HEK293 (cell line): ENCODE measurements around the gene BIRC5.

Experiments
- GFI1B ChIP-seq: fragments of 450-650 bp; formaldehyde crosslinking; IDR thresholded peaks from 2 replicates; pipeline ENCODE4 v1.5.1; 2016; ENCODE audit warnings: missing biosample characterization, missing genetic modification characterization
- GLI2 ChIP-seq: fragments of 450-650 bp; formaldehyde crosslinking; IDR thresholded peaks from 2 replicates; pipeline ENCODE4; 2017; ENCODE audit warnings: missing biosample characterization, missing genetic modification characterization, low read depth, borderline replicate concordance
- HOXD13 ChIP-seq: sonication (generic); formaldehyde crosslinking; IDR thresholded peaks from 2 replicates; pipeline ENCODE4 v1.8.0; 2022; ENCODE audit warnings: missing genetic modification reagents, borderline replicate concordance
- KLF16 ChIP-seq: fragments of 450-650 bp; formaldehyde crosslinking; IDR thresholded peaks from 2 replicates; pipeline ENCODE4 v1.5.1; 2017; ENCODE audit warnings: missing biosample characterization, missing genetic modification characterization
- MEIS1 ChIP-seq: sonication (generic); formaldehyde crosslinking; IDR thresholded peaks from 2 replicates; pipeline ENCODE4 v1.8.1; 2022; ENCODE audit warnings: missing genetic modification reagents, mild to moderate bottlenecking, borderline replicate concordance
- PRDM1 ChIP-seq: fragments of 450-650 bp; formaldehyde crosslinking; IDR thresholded peaks from 2 replicates; pipeline ENCODE4; 2016; ENCODE audit warnings: missing biosample characterization, missing genetic modification characterization
- SP3 ChIP-seq: fragments of 450-650 bp; formaldehyde crosslinking; IDR thresholded peaks from 2 replicates; pipeline ENCODE4 v1.5.1; 2016; ENCODE audit warnings: missing biosample characterization, missing genetic modification characterization
- YY2 ChIP-seq: fragments of 450-650 bp; formaldehyde crosslinking; IDR thresholded peaks from 2 replicates; pipeline ENCODE4 v1.5.1; 2016; ENCODE audit warnings: missing biosample characterization, missing genetic modification characterization
- ZBTB17 ChIP-seq: fragments of 450-650 bp; formaldehyde crosslinking; IDR thresholded peaks from 2 replicates; pipeline ENCODE4 v1.5.1; 2016; ENCODE audit warnings: missing biosample characterization, missing genetic modification characterization
- ZBTB20 ChIP-seq: fragments of 450-650 bp; formaldehyde crosslinking; IDR thresholded peaks from 2 replicates; pipeline ENCODE4 v1.5.1; 2016; ENCODE audit warnings: missing biosample characterization, missing genetic modification characterization
- ZBTB48 ChIP-seq: fragments of 450-650 bp; formaldehyde crosslinking; IDR thresholded peaks from 2 replicates; pipeline ENCODE4 v1.5.1; 2016; ENCODE audit warnings: missing biosample characterization, missing genetic modification characterization
- ZFHX2 ChIP-seq: fragments of 450-650 bp; formaldehyde crosslinking; conservative IDR thresholded peaks from 2 replicates; pipeline ENCODE4 v1.5.1; 2016; ENCODE audit warnings: missing biosample characterization, missing genetic modification characterization
- ZNF132 ChIP-seq: fragments of 450-650 bp; formaldehyde crosslinking; IDR thresholded peaks from 2 replicates; pipeline ENCODE4 v1.5.1; 2017; ENCODE audit warnings: missing biosample characterization, missing genetic modification characterization, borderline replicate concordance
- ZNF292 ChIP-seq: fragments of 450-650 bp; formaldehyde crosslinking; IDR thresholded peaks from 2 replicates; pipeline ENCODE4 v1.5.1; 2016; ENCODE audit warnings: low read depth, missing biosample characterization, missing genetic modification characterization, borderline replicate concordance
- ZNF324 ChIP-seq: fragments of 450-650 bp; formaldehyde crosslinking; IDR thresholded peaks from 2 replicates; pipeline ENCODE4 v1.5.1; 2016; ENCODE audit warnings: missing biosample characterization, missing genetic modification characterization
- ZNF335 ChIP-seq: fragments of 450-650 bp; formaldehyde crosslinking; conservative IDR thresholded peaks from 2 replicates; pipeline ENCODE4 v1.5.1; 2016; ENCODE audit warnings: missing biosample characterization, missing genetic modification characterization
- ZNF366 ChIP-seq: fragments of 450-650 bp; formaldehyde crosslinking; conservative IDR thresholded peaks from 2 replicates; pipeline ENCODE4 v1.5.1; 2016; ENCODE audit warnings: missing biosample characterization, missing genetic modification characterization
- ZNF394 ChIP-seq: fragments of 450-650 bp; formaldehyde crosslinking; IDR thresholded peaks from 2 replicates; pipeline ENCODE4 v1.5.1; 2016; ENCODE audit warnings: missing biosample characterization, missing genetic modification characterization, mild to moderate bottlenecking, moderate library complexity, borderline replicate concordance
- ZNF423 ChIP-seq: fragments of 450-650 bp; formaldehyde crosslinking; IDR thresholded peaks from 2 replicates; pipeline ENCODE4 v1.5.1; 2016; ENCODE audit warnings: missing biosample characterization, missing genetic modification characterization
- ZNF48 ChIP-seq: fragments of 450-650 bp; formaldehyde crosslinking; IDR thresholded peaks from 2 replicates; pipeline ENCODE4 v1.5.1; 2016; ENCODE audit warnings: missing biosample characterization, missing genetic modification characterization
- ZNF621 ChIP-seq: fragments of 450-650 bp; formaldehyde crosslinking; IDR thresholded peaks from 2 replicates; pipeline ENCODE4 v1.5.1; 2017; ENCODE audit warnings: missing biosample characterization, missing genetic modification characterization
- ZNF768 ChIP-seq: fragments of 450-650 bp; formaldehyde crosslinking; IDR thresholded peaks from 2 replicates; pipeline ENCODE4 v1.5.1; 2018; ENCODE audit warnings: missing biosample characterization, mild to moderate bottlenecking, missing genetic modification characterization
- ZNF791 ChIP-seq: fragments of 450-650 bp; formaldehyde crosslinking; IDR thresholded peaks from 2 replicates; pipeline ENCODE4 v1.5.1; 2016; ENCODE audit warnings: missing biosample characterization, missing genetic modification characterization
- ZSCAN30 ChIP-seq: fragments of 450-650 bp; IDR thresholded peaks from 2 replicates; pipeline ENCODE4 v1.5.1; 2018; ENCODE audit warnings: missing biosample characterization, mild to moderate bottlenecking, missing genetic modification characterization, moderate library complexity
- TF ChIP-seq, protein P1 (sequence below): fragments of 450-650 bp; formaldehyde crosslinking; IDR thresholded peaks from 2 replicates; pipeline ENCODE4 v1.5.1; 2017; ENCODE audit warnings: missing biosample characterization, missing genetic modification characterization
- TF ChIP-seq, protein P2 (sequence below): fragments of 450-650 bp; IDR thresholded peaks from 2 replicates; pipeline ENCODE4 v1.5.1; 2018; ENCODE audit warnings: missing biosample characterization, mild to moderate bottlenecking, missing genetic modification characterization
- TF ChIP-seq, protein P3 (sequence below): fragments of 450-650 bp; formaldehyde crosslinking; IDR thresholded peaks from 2 replicates; pipeline ENCODE4 v1.5.1; 2016; ENCODE audit warnings: missing biosample characterization, missing genetic modification characterization
- TF ChIP-seq, protein P4 (sequence below): sonication (generic); formaldehyde crosslinking; IDR thresholded peaks from 2 replicates; pipeline ENCODE4 v1.8.1; 2022; ENCODE audit warnings: mild to moderate bottlenecking, moderate library complexity, missing genetic modification reagents
- TF ChIP-seq, protein P5 (sequence below): fragments of 450-650 bp; formaldehyde crosslinking; IDR thresholded peaks from 2 replicates; pipeline ENCODE4 v1.5.1; 2016; ENCODE audit warnings: missing biosample characterization, missing genetic modification characterization
- TF ChIP-seq, protein P6 (sequence below): fragments of 450-650 bp; formaldehyde crosslinking; IDR thresholded peaks from 2 replicates; pipeline ENCODE4 v1.5.1; 2016; ENCODE audit warnings: missing biosample characterization, missing genetic modification characterization, low read depth

Gene BIRC5

DNA sequence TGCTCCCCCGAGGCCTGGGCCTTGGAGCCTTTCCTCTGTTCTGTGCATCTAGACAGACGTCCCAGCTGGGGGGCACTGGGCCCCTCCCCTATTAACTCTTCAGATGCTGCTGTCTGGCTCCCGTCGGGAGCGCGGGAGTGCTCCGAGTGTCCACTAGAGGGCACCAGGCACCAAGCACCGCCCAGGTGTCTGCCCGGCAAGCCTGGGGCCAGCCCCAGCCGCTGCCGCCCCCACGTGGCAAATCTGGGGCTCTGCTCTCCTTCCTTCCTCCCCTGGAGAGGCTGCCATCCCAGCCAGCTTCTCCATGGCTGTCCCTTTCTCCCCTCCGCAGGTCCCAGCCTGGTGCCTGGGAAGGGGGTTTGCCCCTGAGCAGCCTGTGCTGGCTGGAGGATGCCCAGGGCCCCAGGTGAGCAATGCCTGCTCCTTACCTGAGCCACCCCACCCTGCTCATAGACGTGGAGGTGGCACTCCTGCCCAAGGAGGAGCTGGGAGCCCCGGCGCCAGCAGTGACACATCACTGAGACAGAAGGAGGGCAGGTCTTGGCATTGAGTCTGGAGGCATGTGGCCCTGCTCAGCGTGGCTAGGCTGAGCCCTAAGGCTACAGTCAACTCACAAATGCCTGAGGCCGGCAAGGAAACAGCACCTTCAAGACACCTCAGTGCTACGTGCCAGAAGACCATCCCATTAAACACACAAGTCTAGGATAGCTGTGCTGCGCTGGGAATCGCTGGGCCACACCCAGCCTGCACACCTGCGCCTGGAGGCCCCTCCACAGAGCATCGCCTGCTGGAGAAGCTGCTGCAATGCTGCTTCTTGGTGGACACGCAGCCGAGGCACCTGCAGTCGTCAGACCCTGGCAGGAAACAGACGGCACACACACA is 37.1 kb downstream of the BIRC5 start (continued):
- TF ChIP-seq, protein P1, sequence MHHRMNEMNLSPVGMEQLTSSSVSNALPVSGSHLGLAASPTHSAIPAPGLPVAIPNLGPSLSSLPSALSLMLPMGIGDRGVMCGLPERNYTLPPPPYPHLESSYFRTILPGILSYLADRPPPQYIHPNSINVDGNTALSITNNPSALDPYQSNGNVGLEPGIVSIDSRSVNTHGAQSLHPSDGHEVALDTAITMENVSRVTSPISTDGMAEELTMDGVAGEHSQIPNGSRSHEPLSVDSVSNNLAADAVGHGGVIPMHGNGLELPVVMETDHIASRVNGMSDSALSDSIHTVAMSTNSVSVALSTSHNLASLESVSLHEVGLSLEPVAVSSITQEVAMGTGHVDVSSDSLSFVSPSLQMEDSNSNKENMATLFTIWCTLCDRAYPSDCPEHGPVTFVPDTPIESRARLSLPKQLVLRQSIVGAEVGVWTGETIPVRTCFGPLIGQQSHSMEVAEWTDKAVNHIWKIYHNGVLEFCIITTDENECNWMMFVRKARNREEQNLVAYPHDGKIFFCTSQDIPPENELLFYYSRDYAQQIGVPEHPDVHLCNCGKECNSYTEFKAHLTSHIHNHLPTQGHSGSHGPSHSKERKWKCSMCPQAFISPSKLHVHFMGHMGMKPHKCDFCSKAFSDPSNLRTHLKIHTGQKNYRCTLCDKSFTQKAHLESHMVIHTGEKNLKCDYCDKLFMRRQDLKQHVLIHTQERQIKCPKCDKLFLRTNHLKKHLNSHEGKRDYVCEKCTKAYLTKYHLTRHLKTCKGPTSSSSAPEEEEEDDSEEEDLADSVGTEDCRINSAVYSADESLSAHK (tag by site-specific recombination), result peak; percentile 26; the same call in 1 of the 2 replicates
- peak; percentile 58; the same call in 1 of the 2 replicates for TF ChIP-seq ZNF324 (tag by site-specific recombination)
- no peak for TF ChIP-seq MEIS1
- TF ChIP-seq ZNF768 (tag by site-specific recombination), result no peak
- TF ChIP-seq ZNF335 (tag by site-specific recombination), result peak; percentile 71
- TF ChIP-seq ZNF366, result peak; percentile 46; the same call in 1 of the 2 replicates
- TF ChIP-seq, protein P2, sequence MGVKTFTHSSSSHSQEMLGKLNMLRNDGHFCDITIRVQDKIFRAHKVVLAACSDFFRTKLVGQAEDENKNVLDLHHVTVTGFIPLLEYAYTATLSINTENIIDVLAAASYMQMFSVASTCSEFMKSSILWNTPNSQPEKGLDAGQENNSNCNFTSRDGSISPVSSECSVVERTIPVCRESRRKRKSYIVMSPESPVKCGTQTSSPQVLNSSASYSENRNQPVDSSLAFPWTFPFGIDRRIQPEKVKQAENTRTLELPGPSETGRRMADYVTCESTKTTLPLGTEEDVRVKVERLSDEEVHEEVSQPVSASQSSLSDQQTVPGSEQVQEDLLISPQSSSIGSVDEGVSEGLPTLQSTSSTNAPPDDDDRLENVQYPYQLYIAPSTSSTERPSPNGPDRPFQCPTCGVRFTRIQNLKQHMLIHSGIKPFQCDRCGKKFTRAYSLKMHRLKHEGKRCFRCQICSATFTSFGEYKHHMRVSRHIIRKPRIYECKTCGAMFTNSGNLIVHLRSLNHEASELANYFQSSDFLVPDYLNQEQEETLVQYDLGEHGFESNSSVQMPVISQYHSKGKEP (tag by site-specific recombination), result peak; percentile 42; the same call in 1 of the 2 replicates
- TF ChIP-seq, protein P3, sequence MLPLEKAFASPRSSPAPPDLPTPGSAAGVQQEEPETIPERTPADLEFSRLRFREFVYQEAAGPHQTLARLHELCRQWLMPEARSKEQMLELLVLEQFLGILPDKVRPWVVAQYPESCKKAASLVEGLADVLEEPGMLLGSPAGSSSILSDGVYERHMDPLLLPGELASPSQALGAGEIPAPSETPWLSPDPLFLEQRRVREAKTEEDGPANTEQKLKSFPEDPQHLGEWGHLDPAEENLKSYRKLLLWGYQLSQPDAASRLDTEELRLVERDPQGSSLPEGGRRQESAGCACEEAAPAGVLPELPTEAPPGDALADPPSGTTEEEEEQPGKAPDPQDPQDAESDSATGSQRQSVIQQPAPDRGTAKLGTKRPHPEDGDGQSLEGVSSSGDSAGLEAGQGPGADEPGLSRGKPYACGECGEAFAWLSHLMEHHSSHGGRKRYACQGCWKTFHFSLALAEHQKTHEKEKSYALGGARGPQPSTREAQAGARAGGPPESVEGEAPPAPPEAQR (tag by site-specific recombination), result peak; percentile 45; the same call in 1 of the 2 replicates
- TF ChIP-seq SP3 (tag by site-specific recombination), result peak; percentile 66
- TF ChIP-seq GLI2 (tag by site-specific recombination), result no peak
- TF ChIP-seq YY2 (tag by site-specific recombination), result no peak
- peak; percentile 36; the same call in 1 of the 2 replicates for TF ChIP-seq ZBTB48 (tag by site-specific recombination)
- no peak for TF ChIP-seq ZNF621 (tag by site-specific recombination)
- TF ChIP-seq PRDM1 (tag by site-specific recombination), result no peak
- no peak for TF ChIP-seq ZNF791 (tag by site-specific recombination)
- peak; percentile 98 for TF ChIP-seq ZNF394 (tag by site-specific recombination)
- no peak for TF ChIP-seq ZNF423 (tag by site-specific recombination)
- TF ChIP-seq KLF16 (tag by site-specific recombination), result peak; percentile 84
- peak; percentile 58 for TF ChIP-seq ZBTB20 (tag by site-specific recombination)
- TF ChIP-seq ZSCAN30 (tag by site-specific recombination), result peak; percentile 93
- TF ChIP-seq ZNF48 (tag by site-specific recombination), result no peak
- TF ChIP-seq ZBTB17 (tag by site-specific recombination), result peak; percentile 88
- TF ChIP-seq, protein P4, sequence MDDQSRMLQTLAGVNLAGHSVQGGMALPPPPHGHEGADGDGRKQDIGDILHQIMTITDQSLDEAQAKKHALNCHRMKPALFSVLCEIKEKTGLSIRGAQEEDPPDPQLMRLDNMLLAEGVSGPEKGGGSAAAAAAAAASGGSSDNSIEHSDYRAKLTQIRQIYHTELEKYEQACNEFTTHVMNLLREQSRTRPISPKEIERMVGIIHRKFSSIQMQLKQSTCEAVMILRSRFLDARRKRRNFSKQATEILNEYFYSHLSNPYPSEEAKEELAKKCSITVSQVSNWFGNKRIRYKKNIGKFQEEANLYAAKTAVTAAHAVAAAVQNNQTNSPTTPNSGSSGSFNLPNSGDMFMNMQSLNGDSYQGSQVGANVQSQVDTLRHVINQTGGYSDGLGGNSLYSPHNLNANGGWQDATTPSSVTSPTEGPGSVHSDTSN (CRISPR knock-in tag), result no peak
- peak; percentile 33; the same call in 1 of the 2 replicates for TF ChIP-seq ZFHX2
- no peak for TF ChIP-seq ZNF132
- TF ChIP-seq, protein P5, sequence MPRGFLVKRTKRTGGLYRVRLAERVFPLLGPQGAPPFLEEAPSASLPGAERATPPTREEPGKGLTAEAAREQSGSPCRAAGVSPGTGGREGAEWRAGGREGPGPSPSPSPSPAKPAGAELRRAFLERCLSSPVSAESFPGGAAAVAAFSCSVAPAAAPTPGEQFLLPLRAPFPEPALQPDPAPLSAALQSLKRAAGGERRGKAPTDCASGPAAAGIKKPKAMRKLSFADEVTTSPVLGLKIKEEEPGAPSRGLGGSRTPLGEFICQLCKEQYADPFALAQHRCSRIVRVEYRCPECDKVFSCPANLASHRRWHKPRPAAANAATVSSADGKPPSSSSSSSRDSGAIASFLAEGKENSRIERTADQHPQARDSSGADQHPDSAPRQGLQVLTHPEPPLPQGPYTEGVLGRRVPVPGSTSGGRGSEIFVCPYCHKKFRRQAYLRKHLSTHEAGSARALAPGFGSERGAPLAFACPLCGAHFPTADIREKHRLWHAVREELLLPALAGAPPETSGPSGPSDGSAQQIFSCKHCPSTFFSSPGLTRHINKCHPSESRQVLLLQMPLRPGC, result no peak
- TF ChIP-seq ZNF292 (tag by site-specific recombination), result no peak
- TF ChIP-seq GFI1B (tag by site-specific recombination), result no peak
- TF ChIP-seq HOXD13 (CRISPR knock-in tag), result no peak
- TF ChIP-seq, protein P6, sequence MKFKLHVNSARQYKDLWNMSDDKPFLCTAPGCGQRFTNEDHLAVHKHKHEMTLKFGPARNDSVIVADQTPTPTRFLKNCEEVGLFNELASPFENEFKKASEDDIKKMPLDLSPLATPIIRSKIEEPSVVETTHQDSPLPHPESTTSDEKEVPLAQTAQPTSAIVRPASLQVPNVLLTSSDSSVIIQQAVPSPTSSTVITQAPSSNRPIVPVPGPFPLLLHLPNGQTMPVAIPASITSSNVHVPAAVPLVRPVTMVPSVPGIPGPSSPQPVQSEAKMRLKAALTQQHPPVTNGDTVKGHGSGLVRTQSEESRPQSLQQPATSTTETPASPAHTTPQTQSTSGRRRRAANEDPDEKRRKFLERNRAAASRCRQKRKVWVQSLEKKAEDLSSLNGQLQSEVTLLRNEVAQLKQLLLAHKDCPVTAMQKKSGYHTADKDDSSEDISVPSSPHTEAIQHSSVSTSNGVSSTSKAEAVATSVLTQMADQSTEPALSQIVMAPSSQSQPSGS (tag by site-specific recombination), result no peak
